Upper lobe of right lung (tissue), 1 donor: ENCODE results near the gene PMPCA. TPM values are rescaled to one million over a fixed set of nuclear protein-coding genes. Genes with fewer than 3 reads are reported as not detected.

ENCODE experiments used
- ATAC-seq: fragments of 200-7000 bp; cut with Tn5 transposase; one replicate; pipeline ENCODE4 v1.9.1; 2020; ENCODE audit warnings: mild to moderate bottlenecking, moderate library complexity
- DNase-seq: peaks from one replicate; pipeline ENCODE4 v3.0.0-alpha.2; 2020
- H3K27ac ChIP-seq: fragments of 200-600 bp; one replicate; pipeline ENCODE4 v1.8.0; 2022
- H3K27me3 ChIP-seq: fragments of 200-600 bp; one replicate; pipeline ENCODE4 v1.8.0; 2022; ENCODE audit warnings: mild to moderate bottlenecking
- H3K36me3 ChIP-seq: fragments of 200-600 bp; one replicate; pipeline ENCODE4 v1.8.0; 2022
- H3K4me1 ChIP-seq: fragments of 200-600 bp; one replicate; pipeline ENCODE4 v1.8.0; 2022
- H3K4me3 ChIP-seq: fragments of 200-600 bp; one replicate; pipeline ENCODE4 v1.8.0; 2022; ENCODE audit warnings: mild to moderate bottlenecking
- H3K9me3 ChIP-seq: fragments of 200-600 bp; one replicate; pipeline ENCODE4 v1.8.0; 2022
- intact Hi-C: fragments of 100-400 bp; cut with DNase I; formaldehyde crosslinking; loops from one replicate; pipeline ENCODE4 v1.11.0; 2022
- total RNA-seq: library from RNA; stranded (reverse); fragmentation: NEBNext Ultra II Directional; extraction: Animal tissue kit (Norgen Biotek cat#: 25700); gene quantifications from one replicate; pipeline ENCODE4 v1.2.1, GENCODE V29; 2021
- TF ChIP-seq, protein P1 (sequence below): fragments of 200-600 bp; IDR thresholded peaks from one replicate; pipeline ENCODE4 v1.8.0; 2022; ENCODE audit warnings: antibody characterized with exemption
- donor health status: DM: no; HTN: yes; CAD: no; lungs with severe emphysema.

Gene PMPCA
- total RNA-seq, 1 donor from 2014 or later = 41.9 TPM

GRCh38 chr9:136367296-136368145, 42.9 kb upstream of the PMPCA start:
- Histone ChIP-seq H3K4me3 (no peak overlapping the region), H3K27me3 (no peaks in the 10 kb centered on the region), H3K4me1 (peaks cover 15% of the 10 kb centered on the region), H3K36me3 (no peaks in the 10 kb centered on the region), H3K9me3 (no peaks in the 10 kb centered on the region), H3K27ac (no peak overlapping the region)
- intact Hi-C loops = no loop called here
- no peak for ATAC-seq
- TF ChIP-seq, protein P1, sequence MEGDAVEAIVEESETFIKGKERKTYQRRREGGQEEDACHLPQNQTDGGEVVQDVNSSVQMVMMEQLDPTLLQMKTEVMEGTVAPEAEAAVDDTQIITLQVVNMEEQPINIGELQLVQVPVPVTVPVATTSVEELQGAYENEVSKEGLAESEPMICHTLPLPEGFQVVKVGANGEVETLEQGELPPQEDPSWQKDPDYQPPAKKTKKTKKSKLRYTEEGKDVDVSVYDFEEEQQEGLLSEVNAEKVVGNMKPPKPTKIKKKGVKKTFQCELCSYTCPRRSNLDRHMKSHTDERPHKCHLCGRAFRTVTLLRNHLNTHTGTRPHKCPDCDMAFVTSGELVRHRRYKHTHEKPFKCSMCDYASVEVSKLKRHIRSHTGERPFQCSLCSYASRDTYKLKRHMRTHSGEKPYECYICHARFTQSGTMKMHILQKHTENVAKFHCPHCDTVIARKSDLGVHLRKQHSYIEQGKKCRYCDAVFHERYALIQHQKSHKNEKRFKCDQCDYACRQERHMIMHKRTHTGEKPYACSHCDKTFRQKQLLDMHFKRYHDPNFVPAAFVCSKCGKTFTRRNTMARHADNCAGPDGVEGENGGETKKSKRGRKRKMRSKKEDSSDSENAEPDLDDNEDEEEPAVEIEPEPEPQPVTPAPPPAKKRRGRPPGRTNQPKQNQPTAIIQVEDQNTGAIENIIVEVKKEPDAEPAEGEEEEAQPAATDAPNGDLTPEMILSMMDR = no peak
- no peak for DNase-seq

GRCh38 chr9:136368190-136368589, 42.3 kb upstream of the PMPCA start:
- TF ChIP-seq, protein P1 = no peak
- H3K27me3 ChIP-seq = no peaks in the 10 kb centered on the region
- no peak for DNase-seq
- intact Hi-C loops = no loop called here
- no peak for ATAC-seq
- H3K27ac ChIP-seq = no peak overlapping the region
- no peak overlapping the region for H3K4me3 ChIP-seq
- no peaks in the 10 kb centered on the region for H3K9me3 ChIP-seq
- H3K4me1 ChIP-seq = peaks cover 14% of the 10 kb centered on the region
- no peaks in the 10 kb centered on the region for H3K36me3 ChIP-seq

DNA sequence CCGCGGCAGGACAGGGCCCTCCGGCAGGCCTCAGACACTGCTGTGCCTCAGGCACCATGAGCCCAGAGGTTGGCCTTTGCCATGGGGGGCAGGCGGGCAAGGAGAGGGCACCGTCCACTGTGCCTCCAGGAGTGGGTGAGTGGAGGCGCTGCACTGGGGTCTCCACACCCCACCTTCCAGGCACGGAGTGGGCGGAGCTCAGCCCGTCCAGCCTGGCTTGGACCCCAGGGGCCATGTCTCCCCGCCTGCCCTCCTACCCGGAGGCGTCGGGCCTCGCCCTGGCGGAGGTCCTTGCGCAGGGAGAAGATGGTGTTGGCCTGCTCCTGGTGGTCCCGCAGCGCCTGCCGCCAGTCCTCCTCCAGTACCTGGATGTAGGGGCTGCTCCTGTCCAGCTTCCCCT, 40.4 kb upstream of the PMPCA start:
- Histone ChIP-seq H3K4me3 (no peak overlapping the region), H3K36me3 (no peaks in the 10 kb centered on the region), H3K9me3 (no peaks in the 10 kb centered on the region), H3K27ac (no peak overlapping the region), H3K27me3 (no peaks in the 10 kb centered on the region), H3K4me1 (peaks cover 8% of the 10 kb centered on the region)
- no peak for ATAC-seq
- intact Hi-C loops = no loop called here
- TF ChIP-seq, protein P1 = no peak
- DNase-seq = no peak

- ATAC-seq = no peak
- no peaks in the 10 kb centered on the region for H3K36me3 ChIP-seq
- no peak overlapping the region for H3K4me3 ChIP-seq
- DNase-seq = no peak
- H3K27me3 ChIP-seq = no peaks in the 10 kb centered on the region
- intact Hi-C loops = no loop called here
- TF ChIP-seq, protein P1 = no peak
- peaks cover 8% of the 10 kb centered on the region for H3K4me1 ChIP-seq
- H3K27ac ChIP-seq = no peak overlapping the region
- no peaks in the 10 kb centered on the region for H3K9me3 ChIP-seq
Observed at GRCh38 chr9:136370687-136371532, 39.5 kb upstream of the PMPCA start.

DNA sequence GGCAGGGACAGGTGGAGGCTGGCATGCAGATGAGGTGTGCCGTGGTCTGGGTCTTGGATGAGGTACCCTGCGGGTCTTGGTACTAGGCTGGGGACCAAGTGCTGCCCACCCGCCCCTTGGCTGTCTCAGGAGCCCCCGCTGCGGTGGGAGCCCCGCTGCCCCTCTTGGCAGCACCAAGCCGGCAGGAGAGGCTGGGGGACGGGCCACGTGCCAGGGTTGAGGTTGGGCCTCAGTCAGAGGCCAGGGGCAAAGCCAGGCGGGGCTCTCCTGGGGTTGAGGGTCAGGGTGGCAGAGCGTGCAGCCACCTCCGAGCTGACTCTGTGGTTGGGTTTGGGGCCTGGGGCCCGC, 39.0 kb upstream of the PMPCA start:
- no peak for ATAC-seq
- Histone ChIP-seq H3K27me3 (no peaks in the 10 kb centered on the region), H3K27ac (no peak overlapping the region), H3K4me3 (no peak overlapping the region), H3K4me1 (peaks cover 8% of the 10 kb centered on the region), H3K9me3 (no peaks in the 10 kb centered on the region), H3K36me3 (no peaks in the 10 kb centered on the region)
- intact Hi-C loops = no loop called here
- TF ChIP-seq, protein P1 = no peak
- no peak for DNase-seq
